ENCODE results near the gene FBLN2.

- TF ChIP-seq CTCF (IDR thresholded peaks at IDR 0.05; ENCODE audit: borderline replicate concordance, extremely low read depth, low read length, poor library complexity, severe bottlenecking) (no peak), EZH2 (IDR thresholded peaks at IDR 0.05; ENCODE audit: borderline replicate concordance, low read depth, low read length, severe bottlenecking) (no peak)
Measured at GRCh38 chr3:13572926-13573623, 24.1 kb downstream of the FBLN2 start.
